ENCODE data around the gene POLR2C. TPM values are rescaled to one million over a fixed set of nuclear protein-coding genes. Genes with fewer than 3 reads are reported as not detected.
A peak's percentile ranks its signal among the peaks of the same experiment; 100 is the strongest.

Gene POLR2C
- total RNA-seq, 2 experiments from 2014 or later: 52.3 to 101 TPM

- Histone ChIP-seq H3K9me3 (ENCODE audit: low read length) (no peaks in the 10 kb centered on the region), H4K20me1 (ENCODE audit: insufficient read depth, low read length) (no peaks in the 10 kb centered on the region), H3K9me2 (ENCODE audit: insufficient read depth, low read length) (no peaks in the 10 kb centered on the region), H3K27ac (ENCODE audit: low read depth, low read length, poor library complexity, severe bottlenecking) (no peak overlapping the region), H3K4me2 (ENCODE audit: low read length) (peak overlapping the region; percentile 36; the same call in 1 of the 2 replicates), H3K4me3 (ENCODE audit: low read depth, low read length, poor library complexity, severe bottlenecking) (no peak overlapping the region), H3K36me3 (ENCODE audit: insufficient read depth, low read length) (peaks cover 26% of the 10 kb centered on the region), H3K4me1 (ENCODE audit: insufficient read depth, low read length, poor library complexity, severe bottlenecking) (peaks cover 31% of the 10 kb centered on the region), H2AFZ (ENCODE audit: low read length) (no peak overlapping the region), H3K79me2 (ENCODE audit: insufficient read depth, low read depth, low read length) (no peaks in the 10 kb centered on the region)
- ChIA-PET POLR2A (interaction anchor here (1.1 kb wide), 1 partner anchor 13 kb away, joined by 3 read pairs; the partner anchor contains the start of gene POLR2C), CTCF (ENCODE audit: unreplicated experiment) (no interaction called here)
- BruUV-seq (replicated peaks): no TSS peak
- intact Hi-C loops (cut with micrococcal nuclease; ENCODE audit: unreplicated experiment): loop anchor here (5.0 kb wide), 1 partner anchor 42 kb away; no protein-coding TSS in a partner anchor
- no peak for DNase-seq (ENCODE audit: low spot score)
- TF ChIP-seq CTCF (conservative IDR thresholded peaks at IDR 0.05; ENCODE audit: low read length) (no peak), EZH2phosphoT487 (IDR thresholded peaks at IDR 0.05; ENCODE audit: borderline replicate concordance, low read depth, low read length) (no peak)
These were observed 12.5 kb downstream of the POLR2C start for GRCh38 chr16:57474671-57475661.

GRCh38 chr16:57475711-57476339, 13.3 kb downstream of the POLR2C start:
- Histone ChIP-seq H3K27ac (ENCODE audit: low read depth, low read length, poor library complexity, severe bottlenecking) (no peak overlapping the region), H3K4me1 (ENCODE audit: insufficient read depth, low read length, poor library complexity, severe bottlenecking) (peaks cover 31% of the 10 kb centered on the region), H3K4me3 (ENCODE audit: low read depth, low read length, poor library complexity, severe bottlenecking) (peak overlapping the region; percentile 18), H3K9me3 (ENCODE audit: low read length) (no peaks in the 10 kb centered on the region), H3K79me2 (ENCODE audit: insufficient read depth, low read depth, low read length) (no peaks in the 10 kb centered on the region), H3K36me3 (ENCODE audit: insufficient read depth, low read length) (peaks cover 18% of the 10 kb centered on the region), H2AFZ (ENCODE audit: low read length) (peak overlapping the region; percentile 19; the same call in 1 of the 2 replicates), H3K4me2 (ENCODE audit: low read length) (peak overlapping the region; percentile 36), H4K20me1 (ENCODE audit: insufficient read depth, low read length) (no peaks in the 10 kb centered on the region), H3K9me2 (ENCODE audit: insufficient read depth, low read length) (no peaks in the 10 kb centered on the region)
- ChIA-PET CTCF (ENCODE audit: unreplicated experiment) (interaction anchor here (0.6 kb wide), 1 partner anchor 18 kb away, joined by 3 read pairs; no protein-coding TSS in a partner anchor), POLR2A (interaction anchor here (1.1 kb wide), 1 partner anchor 13 kb away, joined by 3 read pairs; the partner anchor contains the start of gene POLR2C)
- intact Hi-C loops (cut with micrococcal nuclease; ENCODE audit: unreplicated experiment): loop anchor here (5.0 kb wide), 1 partner anchor 41 kb away; no protein-coding TSS in a partner anchor
- TF ChIP-seq EZH2phosphoT487 (IDR thresholded peaks at IDR 0.05; ENCODE audit: borderline replicate concordance, low read depth, low read length) (no peak), CTCF (conservative IDR thresholded peaks at IDR 0.05; ENCODE audit: low read length) (peak; percentile 90)
- no TSS peak for BruUV-seq (replicated peaks)
- peak; percentile 80 for DNase-seq (ENCODE audit: low spot score)

Data from OCI-LY7 (cell line).